Heart left ventricle (tissue), 13 donors: ENCODE results near the gene KRTAP12-4.

Source experiments
- CTCF ChIP-seq, 12 donors: fragments of 200-600 bp; sonication (generic) in 4 of 12; IDR thresholded peaks; one replicate each; pipeline versions ENCODE4 v1.5.0 to v1.8.0; 2018 to 2022; ENCODE audit warnings: antibody characterized with exemption in 12 of 12, mild to moderate bottlenecking in 5 of 12
- POLR2A ChIP-seq, 2 donors: fragments of 450-650 bp; IDR thresholded peaks; one replicate each; pipeline ENCODE4 v1.6.1; 2017; ENCODE audit warnings: antibody characterized with exemption in 2 of 2, mild to moderate bottlenecking in 2 of 2, moderate library complexity in 2 of 2
- donor health status: ischemic (EF 13 %, LVEDD 7.1; RV severe dilation, severe dysfunction).
- donor health status: DM: no; HTN: yes; CAD: no.
- donor health status: DM: no; HTN: no; CAD: no.
- donor health status: ischemic (EF 25% LVEDD 6.9; RV normal size, moderate dysfunction).
- donor health status: ischemic (EF 25% LVEDD 5.7; RV mildly dilated, moderate dysfunction).
- donor health status: ischemic (EF 35%, LVEDD 5.7; RV mildly dilated, moderate dysfunction).
- donor health status: nonischemic (EF 11% LVEDD 7.7; RV severe dilation, severe dysfunction).
- donor health status: DM: yes; HTN: yes; CAD: no.
- donor health status: PGD.
- donor health status: ischemic (EF 29% LVEDD 5.4; RV normal size, mild dysfunction).
- donor health status: nonischemic (EF 23%, LVEDD 6.1; RV moderate dilation, normal function).

- TF ChIP-seq CTCF (IDR thresholded peaks at IDR 0.05) (no peak), POLR2A (IDR thresholded peaks at IDR 0.05) (no peak)
These were observed 37.2 kb upstream of the KRTAP12-4 start for GRCh38 chr21:44691686-44692085.
